HCT116 (cell line): ENCODE measurements around the gene VAPA. TPM values are rescaled to one million over a fixed set of nuclear protein-coding genes. Genes with fewer than 3 reads are reported as not detected.

Experiments
- ATAC-seq: fragments of 200-7000 bp; cut with Tn5 transposase; 2 replicates; pipeline ENCODE4 v1.9.1; 2020; ENCODE audit warnings: mild to moderate bottlenecking, moderate library complexity
- BruUV-seq: library from RNA; stranded (reverse); fragments of 400-500 nt; replicated peaks from 2 replicates; lab custom pipeline; 2021; lab: Mats Ljungman, UMichigan
- CTCF ChIA-PET: fragments of 300-600 bp; sonication (Branson Sonifier 250); formaldehyde crosslinking; loops from one replicate; lab custom pipeline; 2021; ENCODE audit warnings: antibody characterized with exemption; lab: Charles Lee
- POLR2A ChIA-PET: fragments of 300-600, 350-600 bp; sonication (Branson Sonifier 250); formaldehyde crosslinking; loops from one replicate; lab custom pipeline; 2021; ENCODE audit warnings: antibody characterized with exemption; lab: Charles Lee
- RAD21 ChIA-PET, 2 experiments: fragments of 300-600 bp; sonication (Branson Sonifier 250); formaldehyde crosslinking; loops; one replicate each; lab custom pipeline; 2023; ENCODE audit warnings: low total read pairs in 2 of 2; ENCODE audit not compliant: uncharacterized antibody in 2 of 2, unreplicated experiment in 2 of 2, low non-redundant PET in 1 of 2; lab: Charles Lee
- DNase-seq: peaks from one replicate; pipeline ENCODE4 v3.0.0-alpha.2; 2010; ENCODE audit warnings: low read depth, low spot score
- H2AFZ ChIP-seq: fragments of 200-600 bp; shearing (Covaris generic), sonication (generic); 2 replicates; pipeline ENCODE4 v1.6.1; 2017; ENCODE audit warnings: low read depth, mixed run types, mixed read lengths, antibody characterized with exemption, low read length; ENCODE audit not compliant: poor library complexity, severe bottlenecking
- H3K27ac ChIP-seq: 2 replicates; pipeline ENCODE4 v1.5.1; 2012; ENCODE audit warnings: low read depth, low read length
- H3K27me3 ChIP-seq: fragments of 200-600 bp; sonication (generic); 2 replicates; pipeline ENCODE4 v1.6.1; 2016; ENCODE audit warnings: mixed run types, low read length, mixed read lengths; ENCODE audit not compliant: insufficient read depth
- H3K36me3 ChIP-seq, 2 experiments: fragments of 200-500 bp in 1 of 2; fragments of 200-600 bp in 1 of 2; sonication (Bioruptor generic) in 1 of 2; sonication (generic) in 1 of 2; 2 replicates each; pipeline versions ENCODE4 v1.5.1 to v1.6.1; 2014 to 2016; ENCODE audit warnings: low read length in 2 of 2, inconsistent platforms in 1 of 2, mixed read lengths in 1 of 2, mixed run types in 1 of 2; ENCODE audit not compliant: insufficient read depth in 2 of 2, control insufficient read depth in 1 of 2
- H3K4me1 ChIP-seq, 2 experiments: fragments of 200-600 bp in 1 of 2; sonication (generic) in 1 of 2; 2 replicates each; pipeline versions ENCODE4 v1.5.1 to v1.6.1; 2012 to 2017; ENCODE audit warnings: low read length in 2 of 2, inconsistent platforms in 1 of 2, mild to moderate bottlenecking in 1 of 2, mixed read lengths in 1 of 2, mixed run types in 1 of 2, moderate library complexity in 1 of 2; ENCODE audit not compliant: insufficient read depth in 2 of 2, control insufficient read depth in 1 of 2
- H3K4me2 ChIP-seq: fragments of 200-600 bp; sonication (generic); 2 replicates; pipeline ENCODE4 v1.6.1; 2017; ENCODE audit warnings: mixed run types, low read length, mixed read lengths
- H3K4me3 ChIP-seq, 2 experiments: fragments of 200-600 bp in 1 of 2; sonication (generic) in 1 of 2; replicated peaks in 1 of 2; 2 replicates each; pipeline ENCODE4 v1.5.1; 2011 to 2016; ENCODE audit warnings: low read length in 2 of 2, control low read depth in 1 of 2, low read depth in 1 of 2, mild to moderate bottlenecking in 1 of 2, mixed read lengths in 1 of 2, mixed run types in 1 of 2
- H3K79me2 ChIP-seq: fragments of 200-600 bp; sonication (generic); 2 replicates; pipeline ENCODE4 v1.6.1; 2017; ENCODE audit warnings: mild to moderate bottlenecking, mixed run types, low read length, moderate library complexity, mixed read lengths; ENCODE audit not compliant: insufficient read depth
- H3K9ac ChIP-seq: fragments of 200-600 bp; sonication (generic); 2 replicates; pipeline ENCODE4 v1.6.1; 2016; ENCODE audit warnings: low read length, mixed read lengths
- H3K9me2 ChIP-seq: fragments of 200-600 bp; sonication (generic), shearing (Covaris generic); 2 replicates; pipeline ENCODE4 v1.6.1; 2017; ENCODE audit warnings: mixed run types, mild to moderate bottlenecking, moderate library complexity; ENCODE audit not compliant: insufficient read depth
- H3K9me3 ChIP-seq, 2 experiments: fragments of 200-500 bp in 1 of 2; fragments of 200-600 bp in 1 of 2; sonication (Bioruptor generic) in 1 of 2; sonication (generic) in 1 of 2; 2 replicates each; pipeline ENCODE4 v1.6.1; 2014 to 2017; ENCODE audit warnings: low read length in 2 of 2, mixed read lengths in 2 of 2, inconsistent platforms in 1 of 2, low read depth in 1 of 2, mild to moderate bottlenecking in 1 of 2, mixed run types in 1 of 2, moderate library complexity in 1 of 2; ENCODE audit not compliant: control insufficient read depth in 1 of 2, insufficient read depth in 1 of 2
- H4K20me1 ChIP-seq: fragments of 200-600 bp; sonication (generic), shearing (Covaris generic); 2 replicates; pipeline ENCODE4 v1.6.1; 2017; ENCODE audit warnings: mixed run types, mild to moderate bottlenecking, moderate library complexity; ENCODE audit not compliant: insufficient read depth
- CBX3 ChIP-seq: IDR thresholded peaks from 2 replicates; pipeline ENCODE4 v1.6.1; 2012; ENCODE audit warnings: low read depth
- EGR1 ChIP-seq: IDR thresholded peaks from 2 replicates; pipeline ENCODE4 v1.6.1; 2012; ENCODE audit warnings: low read depth
- EZH2phosphoT487 ChIP-seq: fragments of 200-600 bp; IDR thresholded peaks from 2 replicates; pipeline ENCODE4 v1.6.1; 2018; ENCODE audit warnings: antibody characterized with exemption, borderline replicate concordance
- FOSL1 ChIP-seq: IDR thresholded peaks from 2 replicates; pipeline ENCODE4 v1.6.1; 2012; ENCODE audit warnings: low read depth
- JUND ChIP-seq: IDR thresholded peaks from 2 replicates; pipeline ENCODE4 v1.6.1; 2012
- POLR2AphosphoS5 ChIP-seq: IDR thresholded peaks from 2 replicates; pipeline ENCODE4 v1.6.1; 2011; ENCODE audit warnings: mild to moderate bottlenecking, low read depth, low read length, moderate library complexity
- SIN3A ChIP-seq: IDR thresholded peaks from 2 replicates; pipeline ENCODE4 v1.6.1; 2012; ENCODE audit warnings: low read depth
- SP1 ChIP-seq: IDR thresholded peaks from 2 replicates; pipeline ENCODE4 v1.6.1; 2012; ENCODE audit warnings: low read depth
- intact Hi-C: fragments of 100-400 bp; cut with micrococcal nuclease; formaldehyde crosslinking; loops from 2 replicates; pipeline ENCODE4 v1.10.0; 2022
- total RNA-seq: library from RNA; stranded (reverse); gene quantifications from one replicate; pipeline ENCODE4 v1.2.1, GENCODE V29; 2021; ENCODE audit not compliant: unreplicated experiment
- TF ChIP-seq, protein P1 (sequence below): IDR thresholded peaks from 2 replicates; pipeline ENCODE4 v1.6.1; 2012

VAPA gene
- total RNA-seq, 1 experiment from 2014 or later: 295 TPM

DNA sequence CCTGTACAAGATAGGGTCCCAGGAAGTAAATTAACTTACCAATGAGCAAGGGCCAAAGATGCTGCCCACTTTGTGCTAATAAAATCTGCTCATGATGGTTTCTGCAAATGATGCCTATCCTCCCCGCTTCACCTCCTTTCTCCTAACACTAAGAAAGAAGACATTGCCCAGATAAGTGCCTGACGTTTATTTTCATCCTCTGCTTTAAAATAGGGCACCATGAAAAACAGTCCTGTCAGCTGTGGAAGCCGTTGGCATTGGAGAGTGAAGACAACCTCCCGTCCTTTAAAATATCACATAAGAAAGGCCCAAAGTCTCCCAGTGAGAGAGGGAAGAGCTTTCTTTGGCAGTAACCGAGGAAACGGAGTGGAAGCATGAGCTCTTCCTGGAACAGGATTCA lies 29.7 kb upstream of the VAPA start:
- BruUV-seq: no TSS peak
- DNase-seq: no peak
- ChIA-PET POLR2A (no interaction called here), RAD21 (no interaction called here), CTCF (no interaction called here)
- peaks cover 0 to 8% of the 10 kb centered on the region in 2 experiments; a peak in 2 of 4 replicates for H3K4me1 ChIP-seq
- H3K9ac ChIP-seq: no peak overlapping the region
- H3K4me2 ChIP-seq: no peak overlapping the region
- H2AFZ ChIP-seq: no peak overlapping the region
- no peaks in the 10 kb centered on the region for H4K20me1 ChIP-seq
- H3K27me3 ChIP-seq: no peaks in the 10 kb centered on the region
- H3K9me3 ChIP-seq: no peaks in the 10 kb centered on the region
- no peak overlapping the region for H3K27ac ChIP-seq
- H3K79me2 ChIP-seq: no peaks in the 10 kb centered on the region
- no peak for ATAC-seq
- H3K36me3 ChIP-seq: no peaks in the 10 kb centered on the region
- TF ChIP-seq SP1: no peak
- no peak for TF ChIP-seq POLR2AphosphoS5
- no peak for TF ChIP-seq CBX3
- no peak for TF ChIP-seq FOSL1
- TF ChIP-seq JUND: no peak
- TF ChIP-seq, protein P1, sequence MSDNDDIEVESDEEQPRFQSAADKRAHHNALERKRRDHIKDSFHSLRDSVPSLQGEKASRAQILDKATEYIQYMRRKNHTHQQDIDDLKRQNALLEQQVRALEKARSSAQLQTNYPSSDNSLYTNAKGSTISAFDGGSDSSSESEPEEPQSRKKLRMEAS: no peak
- no peak for TF ChIP-seq EGR1
- no peak for TF ChIP-seq EZH2phosphoT487
- no peaks in the 10 kb centered on the region for H3K9me2 ChIP-seq
- no peak overlapping the region for H3K4me3 ChIP-seq
- intact Hi-C loops: no loop called here

- H3K4me3 ChIP-seq: no peak overlapping the region
- ChIA-PET RAD21 (no interaction called here), CTCF (no interaction called here), POLR2A (no interaction called here)
- intact Hi-C loops: no loop called here
- no peaks in the 10 kb centered on the region for H3K9me2 ChIP-seq
- H3K4me1 ChIP-seq: peaks cover 0 to 13% of the 10 kb centered on the region in 2 experiments; a peak in 2 of 4 replicates
- no peak overlapping the region for H3K9ac ChIP-seq
- TF ChIP-seq SIN3A: no peak
- H3K4me2 ChIP-seq: no peak overlapping the region
- DNase-seq (no peak), ATAC-seq (no peak)
- H3K36me3 ChIP-seq: no peaks in the 10 kb centered on the region
- H4K20me1 ChIP-seq: no peaks in the 10 kb centered on the region
- H3K9me3 ChIP-seq: no peaks in the 10 kb centered on the region
- no TSS peak for BruUV-seq
- H3K27ac ChIP-seq: no peak overlapping the region
- H3K79me2 ChIP-seq: no peaks in the 10 kb centered on the region
- no peaks in the 10 kb centered on the region for H3K27me3 ChIP-seq
- H2AFZ ChIP-seq: no peak overlapping the region
These were observed 29.2 kb upstream of the VAPA start for GRCh38 chr18:9884532-9885140.
